ENCODE data around the gene NELL1.

DNA sequence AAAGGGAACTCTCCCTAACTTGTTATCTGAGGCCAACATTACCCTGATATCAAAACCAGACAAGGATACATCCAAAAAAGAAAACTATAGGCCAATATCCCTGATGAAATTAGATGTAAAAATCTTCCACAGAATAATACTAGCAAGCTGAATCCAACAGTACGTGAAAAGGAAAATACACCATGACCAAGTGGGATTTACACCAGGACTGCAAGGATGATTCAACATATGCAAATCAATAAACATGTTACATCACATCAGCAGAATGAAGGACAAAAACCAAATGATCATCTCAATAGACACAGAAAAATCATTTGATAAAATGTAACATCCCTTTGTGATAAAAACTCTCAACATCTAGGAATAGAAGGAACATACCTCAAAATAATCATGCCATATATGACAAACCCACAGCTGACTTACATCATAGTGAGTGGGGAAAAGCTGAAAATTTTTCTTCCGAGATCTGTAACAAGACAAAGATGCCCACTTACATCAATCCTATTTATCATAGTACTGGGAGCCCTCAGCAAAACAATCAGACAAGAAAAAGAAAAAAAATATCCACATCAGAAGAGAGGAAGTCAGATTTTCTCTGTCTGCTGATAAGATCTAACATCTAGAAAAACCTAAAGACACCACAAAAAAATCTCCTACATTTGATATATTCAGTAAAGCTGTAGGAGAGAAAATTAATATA lies 820.2 kb downstream of the NELL1 start:
- TF ChIP-seq POLR2A (IDR thresholded peaks at IDR 0.05), result no peak
- TF ChIP-seq, protein P1, sequence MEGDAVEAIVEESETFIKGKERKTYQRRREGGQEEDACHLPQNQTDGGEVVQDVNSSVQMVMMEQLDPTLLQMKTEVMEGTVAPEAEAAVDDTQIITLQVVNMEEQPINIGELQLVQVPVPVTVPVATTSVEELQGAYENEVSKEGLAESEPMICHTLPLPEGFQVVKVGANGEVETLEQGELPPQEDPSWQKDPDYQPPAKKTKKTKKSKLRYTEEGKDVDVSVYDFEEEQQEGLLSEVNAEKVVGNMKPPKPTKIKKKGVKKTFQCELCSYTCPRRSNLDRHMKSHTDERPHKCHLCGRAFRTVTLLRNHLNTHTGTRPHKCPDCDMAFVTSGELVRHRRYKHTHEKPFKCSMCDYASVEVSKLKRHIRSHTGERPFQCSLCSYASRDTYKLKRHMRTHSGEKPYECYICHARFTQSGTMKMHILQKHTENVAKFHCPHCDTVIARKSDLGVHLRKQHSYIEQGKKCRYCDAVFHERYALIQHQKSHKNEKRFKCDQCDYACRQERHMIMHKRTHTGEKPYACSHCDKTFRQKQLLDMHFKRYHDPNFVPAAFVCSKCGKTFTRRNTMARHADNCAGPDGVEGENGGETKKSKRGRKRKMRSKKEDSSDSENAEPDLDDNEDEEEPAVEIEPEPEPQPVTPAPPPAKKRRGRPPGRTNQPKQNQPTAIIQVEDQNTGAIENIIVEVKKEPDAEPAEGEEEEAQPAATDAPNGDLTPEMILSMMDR (IDR thresholded peaks at IDR 0.05), result no peak
